ENCODE measurements around the gene LZTS3.

GRCh38 chr20:3150908-3151307, 22.4 kb downstream of the LZTS3 start:
- TF ChIP-seq PATZ1 (CRISPR knock-in tag; IDR thresholded peaks at IDR 0.05; ENCODE audit: borderline replicate concordance) (no peak), ZNF565 (CRISPR knock-in tag; conservative IDR thresholded peaks at IDR 0.05; ENCODE audit: low read depth) (no peak)
